Hepatocyte (in vitro differentiated cells): ENCODE measurements around the gene KDM1A. TPM values are rescaled to one million over a fixed set of nuclear protein-coding genes. Genes with fewer than 3 reads are reported as not detected.

Experiments used
- DNase-seq: peaks from one replicate; pipeline ENCODE4 v3.0.0-alpha.2; 2016; ENCODE audit warnings: low spot score
- H2AFZ ChIP-seq: fragments of 200-600 bp; sonication (generic); 2 replicates; pipeline ENCODE4 v1.6.0; 2016; ENCODE audit warnings: antibody characterized with exemption, mild to moderate bottlenecking
- H3K27ac ChIP-seq: fragments of 200-600 bp; sonication (generic); 2 replicates; pipeline ENCODE4 v1.5.1; 2016; ENCODE audit warnings: mild to moderate bottlenecking
- H3K27me3 ChIP-seq: fragments of 200-600 bp; sonication (generic); 2 replicates; pipeline ENCODE4 v1.6.1; 2016
- H3K36me3 ChIP-seq: fragments of 200-600 bp; sonication (generic); replicated peaks from 2 replicates; pipeline ENCODE4 v1.5.1; 2016; ENCODE audit warnings: low read depth; ENCODE audit not compliant: insufficient read depth
- H3K4me1 ChIP-seq: fragments of 200-600 bp; sonication (generic); 2 replicates; pipeline ENCODE4 v1.5.1; 2016; ENCODE audit warnings: mild to moderate bottlenecking, moderate library complexity; ENCODE audit not compliant: insufficient read depth
- H3K4me2 ChIP-seq: fragments of 200-600 bp; sonication (generic); 2 replicates; pipeline ENCODE4 v1.6.0; 2016
- H3K4me3 ChIP-seq: fragments of 200-600 bp; sonication (generic); 2 replicates; pipeline ENCODE4 v1.5.1; 2016; ENCODE audit warnings: mild to moderate bottlenecking
- H3K79me2 ChIP-seq: fragments of 200-600 bp; sonication (generic); 2 replicates; pipeline ENCODE4 v1.6.0; 2017; ENCODE audit warnings: mild to moderate bottlenecking
- H3K9me2 ChIP-seq: fragments of 200-600 bp; sonication (generic); replicated peaks from 2 replicates; pipeline ENCODE4 v1.6.0; 2017; ENCODE audit warnings: mild to moderate bottlenecking; ENCODE audit not compliant: insufficient read depth
- H3K9me3 ChIP-seq: fragments of 200-600 bp; sonication (generic); 2 replicates; pipeline ENCODE4 v1.5.1; 2016; ENCODE audit warnings: low read depth, mild to moderate bottlenecking
- H4K20me1 ChIP-seq: fragments of 200-600 bp; sonication (generic); 2 replicates; pipeline ENCODE4 v1.6.0; 2016; ENCODE audit warnings: mild to moderate bottlenecking; ENCODE audit not compliant: insufficient read depth, poor library complexity, severe bottlenecking
- CTCF ChIP-seq: fragments of 200-600 bp; sonication (generic); IDR thresholded peaks from 2 replicates; pipeline ENCODE4 v1.5.1; 2016; ENCODE audit warnings: antibody characterized with exemption, mild to moderate bottlenecking; ENCODE audit not compliant: poor library complexity
- EZH2 ChIP-seq: fragments of 200-600 bp; sonication (generic); IDR thresholded peaks from 2 replicates; pipeline ENCODE4 v1.6.1; 2016; ENCODE audit warnings: antibody characterized with exemption, mild to moderate bottlenecking, borderline replicate concordance
- EZH2phosphoT487 ChIP-seq: fragments of 200-600 bp; sonication (generic); IDR thresholded peaks from one replicate; pipeline ENCODE4 v1.6.1; 2018; ENCODE audit warnings: antibody characterized with exemption, mild to moderate bottlenecking, low read depth, moderate library complexity; ENCODE audit not compliant: unreplicated experiment, severe bottlenecking
- WGBS: methylation state at CpG from one replicate; pipeline ENCODE4 v1.1.6; 2016; ENCODE audit warnings: low lambda C conversion rate; ENCODE audit errors: missing lambda C conversion rate; 5-methylcytosine and 5-hydroxymethylcytosine counted together
- polyA plus RNA-seq: library from polyadenylated mRNA; unstranded; fragments of >200 nt; fragmentation: Nextera tagmentation; extraction: Ambion mirVana; gene quantifications from 2 replicates; pipeline ENCODE4 v1.2.1, GENCODE V29; 2016
- total RNA-seq: library from RNA; depleted of rRNA; stranded (reverse); fragments of >200 nt; gene quantifications from 2 replicates; pipeline ENCODE4 v1.2.3, GENCODE V29; 2014

Gene KDM1A
- total and polyA plus RNA-seq, 2 experiments from 2014 or later = 64.5 to 97.9 TPM

DNA sequence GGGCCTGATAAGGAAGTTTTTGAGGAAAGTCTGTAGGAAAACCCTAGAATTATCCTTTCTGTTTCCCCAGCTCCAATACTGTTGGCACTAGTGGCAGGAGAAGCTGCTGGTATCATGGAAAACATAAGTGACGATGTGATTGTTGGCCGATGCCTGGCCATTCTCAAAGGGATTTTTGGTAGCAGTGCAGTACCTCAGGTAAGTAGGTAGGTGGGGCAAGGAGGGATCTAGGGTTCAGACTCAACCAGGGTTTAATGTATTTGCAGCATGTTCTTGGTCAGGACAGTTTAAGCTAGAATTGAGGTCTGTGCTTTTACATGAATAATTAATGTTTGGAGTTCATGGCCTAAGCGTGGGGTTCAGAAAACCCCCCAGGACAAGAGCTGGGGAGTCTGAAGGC, 62.1 kb downstream of the KDM1A start:
- Histone ChIP-seq H3K9me3 (no peaks in the 10 kb centered on the region), H3K27me3 (no peaks in the 10 kb centered on the region), H2AFZ (no peak overlapping the region), H4K20me1 (no peaks in the 10 kb centered on the region), H3K27ac (no peak overlapping the region), H3K79me2 (no peaks in the 10 kb centered on the region), H3K9me2 (no peaks in the 10 kb centered on the region), H3K36me3 (no peaks in the 10 kb centered on the region), H3K4me2 (no peak overlapping the region), H3K4me1 (no peaks in the 10 kb centered on the region), H3K4me3 (no peak overlapping the region)
- 94% methylated on average over 3 of the region's 3 CpGs for WGBS
- no peak for DNase-seq
- TF ChIP-seq EZH2 (no peak), CTCF (peak; percentile 14)

DNA sequence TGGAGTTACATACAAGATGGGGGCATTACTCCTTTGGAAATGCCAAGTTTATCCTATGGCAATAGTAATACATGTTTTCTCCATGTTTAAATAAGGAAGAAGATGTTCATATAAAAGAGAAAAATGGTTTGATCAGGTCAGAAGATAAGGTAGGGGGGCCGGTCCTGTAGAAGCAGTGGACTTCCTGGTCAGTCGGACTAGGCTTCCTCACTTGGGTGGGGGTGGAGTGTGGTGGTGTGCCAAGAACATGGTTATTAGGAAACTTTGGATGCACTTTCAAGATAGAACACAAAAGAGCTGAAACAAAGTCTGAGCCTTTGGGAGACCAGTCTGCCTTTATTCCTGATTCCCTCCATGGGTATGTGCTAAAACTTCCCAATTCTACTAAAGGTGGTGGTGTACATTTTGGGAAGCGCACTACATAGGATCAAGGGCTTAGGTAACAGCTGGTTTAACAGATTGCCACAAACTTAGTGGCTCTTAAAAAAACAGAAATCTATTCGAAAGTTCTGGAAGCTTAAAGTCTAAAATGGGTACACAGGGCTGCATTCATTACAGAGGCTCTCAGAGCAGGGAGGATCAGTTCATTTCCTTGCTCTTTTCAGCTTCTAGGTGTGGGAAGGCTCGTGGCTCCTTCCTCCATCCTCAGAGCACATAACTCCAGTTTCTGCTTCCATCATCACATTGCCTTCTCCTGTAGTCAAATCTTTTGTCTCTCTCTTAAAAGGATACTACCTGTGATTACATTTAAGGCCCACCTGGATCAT, 64.6 kb downstream of the KDM1A start:
- Histone ChIP-seq H2AFZ (no peak overlapping the region), H3K4me2 (no peak overlapping the region), H3K9me3 (no peaks in the 10 kb centered on the region), H4K20me1 (no peaks in the 10 kb centered on the region), H3K4me1 (no peaks in the 10 kb centered on the region), H3K27me3 (no peaks in the 10 kb centered on the region), H3K9me2 (no peaks in the 10 kb centered on the region), H3K36me3 (no peaks in the 10 kb centered on the region), H3K27ac (no peak overlapping the region), H3K79me2 (no peaks in the 10 kb centered on the region), H3K4me3 (no peak overlapping the region)
- TF ChIP-seq EZH2 (no peak), CTCF (no peak), EZH2phosphoT487 (no peak)
- WGBS = 94% methylated on average over 5 of the region's 5 CpGs
- DNase-seq = no peak

GRCh38 chr1:23084880-23085279, 65.6 kb downstream of the KDM1A start:
- Histone ChIP-seq H3K4me2 (no peak overlapping the region), H3K9me2 (no peaks in the 10 kb centered on the region), H2AFZ (no peak overlapping the region), H3K4me1 (no peaks in the 10 kb centered on the region), H3K27me3 (no peaks in the 10 kb centered on the region), H3K36me3 (no peaks in the 10 kb centered on the region), H4K20me1 (no peaks in the 10 kb centered on the region), H3K9me3 (no peaks in the 10 kb centered on the region), H3K79me2 (no peaks in the 10 kb centered on the region), H3K27ac (no peak overlapping the region), H3K4me3 (no peak overlapping the region)
- 94% methylated on average over 8 of the region's 8 CpGs for WGBS
- TF ChIP-seq CTCF = no peak
- TF ChIP-seq EZH2 = no peak
- DNase-seq = no peak
